PC-3 (cell line): ENCODE data around the gene TCEA2. TPM values are rescaled to one million over a fixed set of nuclear protein-coding genes. Genes with fewer than 3 reads are reported as not detected.

ENCODE experiments used
- ATAC-seq: fragments of 200-7000 bp; cut with Tn5 transposase; 2 replicates; pipeline ENCODE4 v1.9.1; 2020; ENCODE audit warnings: mild to moderate bottlenecking, moderate library complexity
- BruUV-seq: library from RNA; stranded (reverse); fragments of 400-500 nt; replicated peaks from 2 replicates; lab custom pipeline; 2021; lab: Mats Ljungman, UMichigan
- CTCF ChIA-PET: fragments of 300-600 bp; sonication (Branson Sonifier 250); formaldehyde crosslinking; loops from one replicate; lab custom pipeline; 2022; ENCODE audit warnings: antibody characterized with exemption; lab: Charles Lee
- POLR2A ChIA-PET: fragments of 300-600 bp; sonication (Branson Sonifier 250); formaldehyde crosslinking; loops from one replicate; lab custom pipeline; 2022; ENCODE audit warnings: antibody characterized with exemption; ENCODE audit not compliant: unreplicated experiment; lab: Charles Lee
- DNase-seq: peaks from one replicate; pipeline ENCODE4 v3.0.0-alpha.2; 2015
- H2AFZ ChIP-seq: fragments of 300-600 bp; sonication (generic); 2 replicates; pipeline ENCODE4 v1.6.0; 2016; ENCODE audit warnings: antibody characterized with exemption, low read length
- H3F3A ChIP-seq: fragments of 300-600 bp; sonication (generic); one replicate; pipeline ENCODE4 v1.6.0; 2017; ENCODE audit warnings: antibody characterized with exemption, low read length, control low read depth, mild to moderate bottlenecking; ENCODE audit not compliant: unreplicated experiment
- H3K27ac ChIP-seq: fragments of 300-600 bp; sonication (generic); 2 replicates; pipeline ENCODE4 v1.5.1; 2016; ENCODE audit warnings: mild to moderate bottlenecking, low read length
- H3K27me3 ChIP-seq: fragments of 300-600 bp; sonication (generic); 2 replicates; pipeline ENCODE4 v1.6.1; 2016; ENCODE audit warnings: low read length, mixed read lengths
- H3K36me3 ChIP-seq: fragments of 300-600 bp; sonication (generic); 2 replicates; pipeline ENCODE4 v1.6.1; 2016; ENCODE audit warnings: low read depth, mixed run types, low read length, mixed read lengths
- H3K4me1 ChIP-seq: fragments of 300-600 bp; sonication (generic); 2 replicates; pipeline ENCODE4 v1.5.1; 2016; ENCODE audit warnings: low read length; ENCODE audit not compliant: insufficient read depth
- H3K4me2 ChIP-seq: fragments of 300-600 bp; sonication (generic); 2 replicates; pipeline ENCODE4 v1.6.0; 2016; ENCODE audit warnings: low read length
- H3K4me3 ChIP-seq: fragments of 300-600 bp; sonication (generic); 2 replicates; pipeline ENCODE4 v1.5.1; 2016; ENCODE audit warnings: mild to moderate bottlenecking, low read length, mixed read lengths
- H3K79me2 ChIP-seq: fragments of 300-600 bp; sonication (generic); 2 replicates; pipeline ENCODE4 v1.6.1; 2017; ENCODE audit warnings: low read length, mixed read lengths
- H3K9ac ChIP-seq: fragments of 300-600 bp; sonication (generic); 2 replicates; pipeline ENCODE4 v1.6.0; 2016; ENCODE audit warnings: mild to moderate bottlenecking, low read length
- H3K9me2 ChIP-seq: fragments of 300-600 bp; sonication (generic); replicated peaks from 2 replicates; pipeline ENCODE4 v1.6.1; 2016; ENCODE audit warnings: mixed run types, low read length, mixed read lengths
- H3K9me3 ChIP-seq: fragments of 300-600 bp; sonication (generic); 2 replicates; pipeline ENCODE4 v1.6.1; 2016; ENCODE audit warnings: low read length, mixed read lengths
- H4K20me1 ChIP-seq: fragments of 300-600 bp; sonication (generic); 2 replicates; pipeline ENCODE4 v1.6.1; 2016; ENCODE audit warnings: low read length, mixed read lengths
- CTCF ChIP-seq: fragments of 300-600 bp; sonication (generic); conservative IDR thresholded peaks from 2 replicates; pipeline ENCODE4 v1.5.1; 2017; ENCODE audit warnings: antibody characterized with exemption, low read depth, mild to moderate bottlenecking, low read length
- EZH2 ChIP-seq: fragments of 300-600 bp; sonication (generic); IDR thresholded peaks from one replicate; pipeline ENCODE4 v1.6.1; 2017; ENCODE audit warnings: antibody characterized with exemption, mild to moderate bottlenecking, low read length; ENCODE audit not compliant: unreplicated experiment
- EZH2phosphoT487 ChIP-seq: fragments of 300-600 bp; sonication (generic); IDR thresholded peaks from 2 replicates; pipeline ENCODE4 v1.6.1; 2018; ENCODE audit warnings: mild to moderate bottlenecking, antibody characterized with exemption, low read length, borderline replicate concordance
- intact Hi-C: fragments of 100-400 bp; cut with micrococcal nuclease; formaldehyde crosslinking; loops from 2 replicates; pipeline ENCODE4 v1.9.0; 2023
- total RNA-seq: library from RNA; depleted of rRNA; stranded (reverse); fragments of >200 nt; gene quantifications from 2 replicates; pipeline ENCODE4 v1.2.3, GENCODE V29; 2014

Gene TCEA2
- total RNA-seq, 1 experiment from 2014 or later: 19.1 TPM

- Histone ChIP-seq H3K79me2 (no peaks in the 10 kb centered on the region), H3K27me3 (no peaks in the 10 kb centered on the region), H3K4me2 (peak overlapping the region; percentile 88), H3K4me3 (peak overlapping the region; percentile 71), H3F3A (no peaks in the 10 kb centered on the region), H3K9ac (no peak overlapping the region), H2AFZ (peak overlapping the region; percentile 85), H3K36me3 (no peaks in the 10 kb centered on the region), H3K4me1 (peaks cover 8% of the 10 kb centered on the region), H3K9me2 (no peaks in the 10 kb centered on the region), H3K9me3 (no peaks in the 10 kb centered on the region), H4K20me1 (no peaks in the 10 kb centered on the region), H3K27ac (no peak overlapping the region)
- no peak for TF ChIP-seq EZH2
- no peak for TF ChIP-seq EZH2phosphoT487
- TF ChIP-seq CTCF: no peak
- no peak for DNase-seq
- ChIA-PET CTCF (interaction anchor here (0.6 to 2.1 kb wide), 4 partner anchors 25 to 58 kb away, joined by 3 to 8 read pairs (median 5); partner anchors contain the start of genes PRPF6 and TCEA2), POLR2A (interaction anchor here (0.6 kb wide), 1 partner anchor 25 kb away, joined by 3 read pairs; the partner anchor contains the start of gene TCEA2)
- intact Hi-C loops: loop anchor here (2.0 kb wide), 1 partner anchor 25 kb away; the partner anchor contains the start of gene TCEA2
- peak; percentile 21 for ATAC-seq
- no TSS peak for BruUV-seq
Observed at GRCh38 chr20:64038224-64038564, 24.8 kb upstream of the TCEA2 start.

- no peaks in the 10 kb centered on the region for H3K36me3 ChIP-seq
- peaks cover 8% of the 10 kb centered on the region for H3K4me1 ChIP-seq
- ATAC-seq: peak; percentile 80
- H4K20me1 ChIP-seq: no peaks in the 10 kb centered on the region
- intact Hi-C loops: loop anchor here (1.0 to 2.0 kb wide), 2 partner anchors 24 to 82 kb away; partner anchors contain the start of gene TCEA2
- H3K79me2 ChIP-seq: no peaks in the 10 kb centered on the region
- peak overlapping the region; percentile 88 for H3K4me2 ChIP-seq
- no TSS peak for BruUV-seq
- H3K27ac ChIP-seq: no peak overlapping the region
- no peaks in the 10 kb centered on the region for H3K27me3 ChIP-seq
- H3K9ac ChIP-seq: peak overlapping the region; percentile 37; the same call in 1 of the 2 replicates
- DNase-seq: peak; percentile 78
- peak overlapping the region; percentile 71 for H3K4me3 ChIP-seq
- CTCF ChIA-PET: interaction anchor here (0.6 to 2.1 kb wide), 8 partner anchors 16 to 340 kb away, joined by 3 to 8 read pairs (median 4); partner anchors contain the start of genes PRPF6 and TCEA2
- peak overlapping the region; percentile 85 for H2AFZ ChIP-seq
- TF ChIP-seq EZH2 (no peak), EZH2phosphoT487 (no peak), CTCF (peak; percentile 71)
- no peaks in the 10 kb centered on the region for H3K9me3 ChIP-seq
- POLR2A ChIA-PET: interaction anchor here (0.6 kb wide), 3 partner anchors 24 to 296 kb away, joined by 3 read pairs; partner anchors contain the start of gene TCEA2
- no peaks in the 10 kb centered on the region for H3K9me2 ChIP-seq
- H3F3A ChIP-seq: peaks cover 1% of the 10 kb centered on the region
Observed at GRCh38 chr20:64038565-64039292, 24.3 kb upstream of the TCEA2 start.
